Large intestine (tissue), 3 donors: ENCODE results near the gene RIBC1. TPM values are rescaled to one million over a fixed set of nuclear protein-coding genes. Genes with fewer than 3 reads are reported as not detected.

Source experiments
- DNase-seq, 2 donors: peaks; one replicate each; pipeline versions ENCODE4 v3.0.0 to v3.0.0-alpha.2; 2013
- H3K27ac ChIP-seq: one replicate; pipeline ENCODE4 v1.5.1; 2013; ENCODE audit warnings: low read length
- H3K27me3 ChIP-seq: 2 replicates; pipeline ENCODE4 v1.6.1; 2013; ENCODE audit warnings: low read length; ENCODE audit not compliant: control insufficient read depth, insufficient read depth
- H3K36me3 ChIP-seq: 2 replicates; pipeline ENCODE4 v1.6.1; 2013; ENCODE audit warnings: low read length; ENCODE audit not compliant: control insufficient read depth, insufficient read depth
- H3K4me1 ChIP-seq: one replicate; pipeline ENCODE4 v1.6.1; 2013; ENCODE audit warnings: low read length; ENCODE audit not compliant: control insufficient read depth, insufficient read depth
- H3K4me3 ChIP-seq: one replicate; pipeline ENCODE4 v1.5.1; 2013; ENCODE audit warnings: low read length
- H3K9me3 ChIP-seq: one replicate; pipeline ENCODE4 v1.6.1; 2013; ENCODE audit warnings: mild to moderate bottlenecking, low read depth, low read length, moderate library complexity; ENCODE audit not compliant: control insufficient read depth
- WGBS: methylation state at CpG from one replicate; pipeline ENCODE4 v1.1.5; 2013; ENCODE audit warnings: low lambda C conversion rate; ENCODE audit not compliant: insufficient coverage; 5-methylcytosine and 5-hydroxymethylcytosine counted together
- polyA plus RNA-seq: library from polyadenylated mRNA; unstranded; fragments of 120-200 nt; gene quantifications from one replicate; pipeline ENCODE4 v1.2.1, GENCODE V29; 2013

The RIBC1 gene
- polyA plus RNA-seq, 1 donor, result 1.7 TPM

- H3K4me1 ChIP-seq, result peaks cover 4% of the 10 kb centered on the region
- WGBS, result no CpG with 5 or more reads among the region's 4 CpGs
- peak; percentile 28 to 47 for DNase-seq
Observed at GRCh38 chrX:53435997-53436396, 13.3 kb downstream of the RIBC1 start.

DNA sequence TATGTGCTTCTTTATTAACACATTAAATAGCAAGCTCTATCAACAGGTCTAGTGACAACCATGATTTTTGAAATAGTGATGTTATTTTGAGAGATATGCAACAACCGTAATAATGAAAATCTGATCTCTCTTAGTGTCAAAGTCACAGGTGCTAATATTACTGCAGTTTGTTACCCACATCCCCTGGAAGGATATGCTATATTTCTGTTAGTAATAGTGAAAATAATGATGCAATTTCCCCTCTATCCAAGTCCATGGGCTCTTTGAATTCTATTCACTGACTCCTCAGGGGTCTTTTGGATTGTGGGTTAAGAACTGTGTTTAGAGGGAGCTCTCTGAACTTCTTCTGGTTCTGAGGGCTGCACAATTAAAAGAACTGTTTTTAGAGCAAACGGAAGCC is 14.5 kb downstream of the RIBC1 start:
- Histone ChIP-seq H3K27me3 (peaks cover 3% of the 10 kb centered on the region), H3K4me3 (no peak overlapping the region), H3K27ac (no peak overlapping the region), H3K36me3 (peaks cover under 1% of the 10 kb centered on the region), H3K4me1 (peaks cover 10% of the 10 kb centered on the region), H3K9me3 (no peaks in the 10 kb centered on the region)
- no CpG with 5 or more reads among the region's 2 CpGs for WGBS
- no peak for DNase-seq

More at GRCh38 chrX:53435997-53436396, 13.3 kb downstream of the RIBC1 start:
- Histone ChIP-seq H3K27me3 (peaks cover 3% of the 10 kb centered on the region), H3K36me3 (peaks cover 11% of the 10 kb centered on the region), H3K27ac (no peak overlapping the region), H3K9me3 (no peaks in the 10 kb centered on the region), H3K4me3 (no peak overlapping the region)

DNA sequence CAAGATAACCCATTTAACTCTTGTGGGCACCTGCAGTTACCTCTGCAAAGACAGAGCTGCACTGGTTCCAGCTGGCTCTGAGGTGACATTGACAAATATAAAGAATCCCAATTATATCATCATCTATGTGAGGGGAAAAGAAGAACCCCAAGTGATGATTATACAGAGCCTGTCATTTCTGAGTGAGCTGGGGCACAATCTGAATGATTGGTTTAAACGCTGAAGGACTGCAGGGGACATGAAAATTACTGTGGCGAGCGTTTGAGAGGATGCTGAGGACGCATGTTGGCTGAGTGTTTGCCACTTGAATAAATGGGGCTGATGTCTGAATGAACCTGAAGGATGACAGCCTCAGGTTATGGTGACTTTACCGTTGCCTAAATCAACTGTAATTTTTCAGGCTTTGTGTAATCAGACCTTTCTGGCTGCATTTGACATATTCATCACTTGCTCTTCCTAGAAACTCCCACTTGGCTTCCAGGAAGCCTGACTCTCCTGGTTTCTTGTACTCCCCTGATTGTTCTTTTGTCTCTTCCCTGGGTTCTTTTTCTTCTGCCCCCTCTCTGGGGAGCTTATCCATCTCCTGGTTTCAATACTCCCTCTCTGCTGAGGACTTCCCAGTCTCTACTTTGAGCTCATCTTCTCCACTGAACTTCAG is 15.6 kb downstream of the RIBC1 start:
- WGBS, result no CpG with 5 or more reads among the region's 5 CpGs
- no peak for DNase-seq

DNA sequence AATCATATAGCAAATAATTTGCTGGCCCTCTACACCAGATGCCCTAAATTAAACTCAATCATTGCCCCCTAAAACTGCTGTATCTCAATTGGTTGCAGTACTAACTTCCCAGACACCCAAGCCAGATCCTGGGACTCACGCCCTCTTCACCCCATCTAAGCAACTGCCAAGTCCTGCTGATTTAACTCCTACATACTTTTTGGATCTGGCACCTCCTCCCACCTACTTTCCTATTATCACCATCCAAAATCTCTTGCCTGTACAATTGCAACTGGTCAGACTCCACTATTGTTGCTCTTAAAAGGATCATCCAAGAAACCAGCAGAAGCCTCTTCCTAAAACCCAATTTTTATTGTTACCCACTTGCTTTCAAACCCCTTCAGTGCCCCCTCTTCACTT is 16.2 kb downstream of the RIBC1 start:
- no peaks in the 10 kb centered on the region for H3K36me3 ChIP-seq
- WGBS, result no CpG with 5 or more reads among the region's 1 CpG
- no peak overlapping the region for H3K4me3 ChIP-seq
- DNase-seq, result no peak
- H3K27ac ChIP-seq, result no peak overlapping the region
- H3K9me3 ChIP-seq, result no peaks in the 10 kb centered on the region
- peaks cover 10% of the 10 kb centered on the region for H3K4me1 ChIP-seq
- H3K27me3 ChIP-seq, result peaks cover 3% of the 10 kb centered on the region

More for the DNA sequence above, 15.6 kb downstream of the RIBC1 start:
- H3K27ac ChIP-seq, result no peak overlapping the region
- H3K4me1 ChIP-seq, result peaks cover 10% of the 10 kb centered on the region
- peaks cover 3% of the 10 kb centered on the region for H3K27me3 ChIP-seq
- H3K36me3 ChIP-seq, result no peaks in the 10 kb centered on the region
- H3K4me3 ChIP-seq, result no peak overlapping the region
- no peaks in the 10 kb centered on the region for H3K9me3 ChIP-seq

DNA sequence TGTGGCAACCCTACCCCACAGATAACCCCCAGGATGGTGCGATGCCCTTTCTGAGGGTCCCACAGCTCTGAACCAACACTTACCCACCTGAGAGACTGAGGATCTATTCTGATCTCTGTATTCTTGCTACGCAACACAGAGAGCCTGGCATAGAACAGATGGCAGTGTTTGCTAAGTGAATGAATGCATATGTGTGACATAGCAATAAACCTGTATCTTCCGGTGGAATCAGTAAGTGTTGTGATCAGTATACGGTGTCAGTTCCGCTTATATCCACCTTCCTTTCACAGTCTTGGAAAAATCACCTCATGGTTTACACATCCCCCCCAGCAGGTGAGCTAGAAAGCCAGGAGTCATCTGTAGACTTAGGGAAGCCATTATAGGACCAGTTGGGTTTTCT is 17.4 kb downstream of the RIBC1 start:
- peak overlapping the region; percentile 53 for H3K27ac ChIP-seq
- DNase-seq, result peak in 1 of 2 donors; percentile 30
- H3K36me3 ChIP-seq, result no peaks in the 10 kb centered on the region
- peak overlapping the region; percentile 32 for H3K4me3 ChIP-seq
- no CpG with 5 or more reads among the region's 5 CpGs for WGBS
- peaks cover 10% of the 10 kb centered on the region for H3K4me1 ChIP-seq
- H3K27me3 ChIP-seq, result peaks cover 3% of the 10 kb centered on the region
- H3K9me3 ChIP-seq, result no peaks in the 10 kb centered on the region

DNA sequence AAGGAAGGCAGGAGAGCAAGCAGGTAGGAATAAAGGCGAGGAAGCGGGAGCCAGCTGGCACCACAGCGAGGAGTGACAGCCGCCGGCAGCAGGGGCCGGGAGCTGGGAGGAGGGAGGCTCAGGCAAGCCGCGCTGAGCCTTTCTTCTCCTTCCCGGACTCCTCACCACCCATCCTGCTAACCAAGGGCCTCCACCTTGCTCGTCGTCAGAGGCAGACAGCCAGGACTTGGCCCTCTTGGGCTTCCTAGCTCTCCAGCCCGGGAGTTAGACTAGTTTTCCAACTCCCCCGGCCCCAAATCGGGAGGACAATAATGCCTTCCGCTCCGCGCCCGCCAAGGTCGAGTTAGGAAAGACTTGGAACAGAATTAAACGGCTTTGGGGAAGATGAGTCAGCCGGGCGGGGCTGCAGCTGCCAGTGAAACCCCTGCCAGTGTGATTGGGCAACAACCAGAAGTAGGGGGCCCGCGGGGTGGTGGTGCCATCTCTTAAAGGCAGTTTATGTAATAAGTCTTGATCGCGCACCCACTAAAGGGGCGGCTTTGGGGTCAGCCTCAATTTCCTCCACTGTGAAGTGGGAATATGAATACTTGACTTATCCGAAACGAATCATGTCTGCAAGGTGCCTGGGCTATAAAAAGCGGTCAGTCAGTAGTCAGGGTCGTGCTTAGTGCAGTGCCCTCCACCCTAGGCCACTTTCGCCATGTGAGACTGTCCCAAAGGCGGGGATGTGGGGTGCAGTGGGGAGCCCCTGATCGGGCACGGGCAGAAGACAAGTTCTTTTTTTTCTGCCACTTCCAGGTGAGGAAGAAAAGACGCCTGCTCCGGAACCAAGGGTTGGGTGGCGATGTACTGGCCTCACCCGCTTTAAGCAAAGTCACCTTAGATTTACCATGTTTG is 18.2 kb downstream of the RIBC1 start:
- Histone ChIP-seq H3K27me3 (peaks cover 3% of the 10 kb centered on the region), H3K27ac (peak overlapping the region; percentile 53), H3K4me3 (peak overlapping the region; percentile 32), H3K36me3 (no peaks in the 10 kb centered on the region), H3K9me3 (no peaks in the 10 kb centered on the region), H3K4me1 (peaks cover 10% of the 10 kb centered on the region)
- WGBS, result no CpG with 5 or more reads among the region's 39 CpGs
- DNase-seq, result peak in 1 of 2 donors; percentile 43

GRCh38 chrX:53441531-53442321 is 19.1 kb downstream of the RIBC1 start:
- Histone ChIP-seq H3K27me3 (peaks cover 3% of the 10 kb centered on the region), H3K4me3 (peak overlapping the region; percentile 32), H3K4me1 (peaks cover 10% of the 10 kb centered on the region), H3K36me3 (no peaks in the 10 kb centered on the region), H3K27ac (peak overlapping the region; percentile 53), H3K9me3 (no peaks in the 10 kb centered on the region)
- no CpG with 5 or more reads among the region's 44 CpGs for WGBS
- DNase-seq, result peak; percentile 64 to 72

DNA sequence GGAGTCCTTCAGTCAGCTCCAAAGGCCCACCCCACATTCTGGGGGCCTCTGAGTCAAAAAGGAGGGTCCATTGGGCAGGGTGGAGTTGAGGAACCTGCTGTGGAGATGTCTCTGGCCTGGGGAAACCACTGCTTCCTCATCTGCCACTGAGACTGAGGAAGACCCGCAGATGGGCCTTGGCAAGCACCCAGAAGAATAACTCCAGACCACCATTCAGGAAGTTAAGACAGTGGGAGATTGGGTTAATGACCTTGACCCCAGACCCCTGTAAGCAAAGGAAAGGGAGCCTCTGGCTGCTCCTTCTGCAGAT is 19.6 kb downstream of the RIBC1 start:
- Histone ChIP-seq H3K36me3 (no peaks in the 10 kb centered on the region), H3K4me3 (peak overlapping the region; percentile 32), H3K27me3 (peaks cover 3% of the 10 kb centered on the region), H3K27ac (no peak overlapping the region), H3K4me1 (peaks cover 10% of the 10 kb centered on the region), H3K9me3 (no peaks in the 10 kb centered on the region)
- DNase-seq, result no peak
- no CpG with 5 or more reads among the region's 1 CpG for WGBS

DNA sequence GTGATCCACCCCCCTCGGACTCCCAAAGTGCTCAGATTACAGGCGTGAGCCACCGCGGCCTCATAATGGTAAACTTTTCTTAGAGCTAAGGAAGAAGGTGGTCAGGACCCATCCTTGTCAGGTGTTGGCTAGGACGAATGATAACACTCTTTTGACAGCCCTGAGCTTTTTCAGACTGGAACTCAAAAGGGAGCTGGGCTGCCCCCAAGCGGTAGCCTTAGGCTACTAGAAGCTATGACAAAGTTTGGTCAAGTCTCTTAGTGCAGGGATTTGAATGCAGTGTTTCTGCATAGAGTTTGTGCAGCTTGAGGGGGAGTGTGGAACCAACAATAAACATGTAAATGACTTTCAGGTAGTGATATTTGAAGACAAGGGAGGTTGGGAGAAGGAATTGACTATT is 23.3 kb downstream of the RIBC1 start:
- WGBS, result no CpG with 5 or more reads among the region's 6 CpGs
- no peak overlapping the region for H3K27ac ChIP-seq
- no peaks in the 10 kb centered on the region for H3K36me3 ChIP-seq
- DNase-seq, result no peak
- no peaks in the 10 kb centered on the region for H3K9me3 ChIP-seq
- H3K4me3 ChIP-seq, result no peak overlapping the region
- no peaks in the 10 kb centered on the region for H3K27me3 ChIP-seq
- peaks cover 6% of the 10 kb centered on the region for H3K4me1 ChIP-seq

DNA sequence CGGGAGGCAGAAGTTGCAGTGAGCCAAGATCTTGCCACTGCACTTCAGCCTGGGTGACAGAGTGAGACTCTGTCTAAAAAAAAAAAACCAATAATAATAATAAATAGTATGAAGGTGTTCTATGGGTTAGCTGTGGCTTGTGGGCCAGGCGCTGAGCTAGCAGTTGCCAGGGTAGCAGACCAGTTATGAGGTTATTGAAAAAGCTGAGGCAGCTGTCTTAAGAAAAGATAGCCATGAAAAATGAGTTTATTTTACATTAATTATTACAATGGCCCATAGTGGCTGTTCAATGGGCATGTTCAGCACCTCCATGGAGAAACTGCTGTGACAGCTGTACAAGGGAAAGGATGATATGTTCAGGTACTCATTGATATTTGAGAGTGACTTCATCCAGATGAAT is 24.8 kb downstream of the RIBC1 start:
- no peaks in the 10 kb centered on the region for H3K36me3 ChIP-seq
- H3K4me3 ChIP-seq, result no peak overlapping the region
- no CpG with 5 or more reads among the region's 2 CpGs for WGBS
- H3K4me1 ChIP-seq, result no peaks in the 10 kb centered on the region
- no peak for DNase-seq
- H3K9me3 ChIP-seq, result no peaks in the 10 kb centered on the region
- H3K27me3 ChIP-seq, result no peaks in the 10 kb centered on the region
- no peak overlapping the region for H3K27ac ChIP-seq
